Panc1 (cell line): ENCODE measurements around the gene MIER2. TPM values are rescaled to one million over a fixed set of nuclear protein-coding genes. Genes with fewer than 3 reads are reported as not detected.

Source experiments
- ATAC-seq: fragments of 200-7000 bp; cut with Tn5 transposase; 2 replicates; pipeline ENCODE4 v1.9.1; 2020; ENCODE audit warnings: mild to moderate bottlenecking, moderate library complexity
- BruUV-seq: library from RNA; stranded (reverse); fragments of 400-500 nt; replicated peaks from 2 replicates; lab custom pipeline; 2021; lab: Mats Ljungman, UMichigan
- CTCF ChIA-PET: fragments of 300-600 bp; sonication (Branson Sonifier 250); formaldehyde crosslinking; loops from one replicate; lab custom pipeline; 2022; ENCODE audit warnings: antibody characterized with exemption; lab: Charles Lee
- POLR2A ChIA-PET: fragments of 300-600 bp; sonication (Branson Sonifier 250); formaldehyde crosslinking; loops from one replicate; lab custom pipeline; 2022; ENCODE audit warnings: antibody characterized with exemption; lab: Charles Lee
- DNase-seq: peaks from one replicate; pipeline ENCODE4 v3.0.0-alpha.2; 2010; ENCODE audit warnings: low read depth, low spot score
- H3K27ac ChIP-seq: 2 replicates; pipeline ENCODE4 v1.5.1; 2011; ENCODE audit warnings: mild to moderate bottlenecking, low read length, inconsistent platforms
- H3K27me3 ChIP-seq: fragments of 200-500 bp; sonication (Bioruptor generic); 2 replicates; pipeline ENCODE4 v1.6.0; 2014; ENCODE audit warnings: low read length, inconsistent platforms; ENCODE audit not compliant: control insufficient read depth, insufficient read depth
- H3K36me3 ChIP-seq: fragments of 200-500 bp; sonication (Bioruptor generic); 2 replicates; pipeline ENCODE4 v1.5.1; 2014; ENCODE audit warnings: inconsistent platforms, mild to moderate bottlenecking, low read length, moderate library complexity; ENCODE audit not compliant: control insufficient read depth, insufficient read depth
- H3K4me1 ChIP-seq: 2 replicates; pipeline ENCODE4 v1.5.1; 2011; ENCODE audit warnings: inconsistent platforms, mild to moderate bottlenecking, low read length, moderate library complexity; ENCODE audit not compliant: control insufficient read depth, insufficient read depth
- H3K4me3 ChIP-seq, 2 experiments: 2 replicates each; pipeline ENCODE4 v1.5.1; 2011 to 2012; ENCODE audit warnings: low read depth in 2 of 2, low read length in 2 of 2, mild to moderate bottlenecking in 2 of 2, inconsistent platforms in 1 of 2, moderate library complexity in 1 of 2
- H3K9me3 ChIP-seq: fragments of 200-500 bp; sonication (Bioruptor generic); 2 replicates; pipeline ENCODE4 v1.5.1; 2014; ENCODE audit warnings: low read depth, mild to moderate bottlenecking, inconsistent platforms, low read length, moderate library complexity; ENCODE audit not compliant: control insufficient read depth, insufficient read depth
- CTCF ChIP-seq: fragments of 450-650 bp; IDR thresholded peaks from 2 replicates; pipeline ENCODE4 v1.5.1; 2017; ENCODE audit warnings: mild to moderate bottlenecking
- POLR2AphosphoS5 ChIP-seq: IDR thresholded peaks from 2 replicates; pipeline ENCODE4 v1.6.1; 2012; ENCODE audit warnings: mild to moderate bottlenecking, low read depth, low read length, moderate library complexity
- REST ChIP-seq, 2 experiments: IDR thresholded peaks; 2 replicates each; pipeline ENCODE4 v1.6.1; 2011 to 2012; ENCODE audit warnings: low read depth in 2 of 2, control low read depth in 1 of 2, low read length in 1 of 2, mild to moderate bottlenecking in 1 of 2, moderate library complexity in 1 of 2; ENCODE audit not compliant: insufficient read depth in 1 of 2
- SIN3A ChIP-seq: IDR thresholded peaks from 2 replicates; pipeline ENCODE4 v1.6.1; 2012; ENCODE audit warnings: low read depth, mild to moderate bottlenecking, low read length, moderate library complexity, borderline replicate concordance; ENCODE audit not compliant: insufficient read depth
- TCF7L2 ChIP-seq: IDR thresholded peaks from 2 replicates; pipeline ENCODE4 v1.6.1; 2011; ENCODE audit warnings: mild to moderate bottlenecking, low read depth, low read length, inconsistent platforms
- in situ Hi-C: cut with HindIII; loops from 2 replicates; pipeline ENCODE4 v1.10.0; 2016; ENCODE audit warnings: low sequenced_read_pairs, low pct_unique_long_range_greater_than_20kb
- intact Hi-C: fragments of 100-400 bp; cut with micrococcal nuclease; formaldehyde crosslinking; loops from one replicate; pipeline ENCODE4 v1.10.0; 2022; ENCODE audit not compliant: unreplicated experiment
- total RNA-seq: library from RNA; stranded (reverse); gene quantifications from one replicate; pipeline ENCODE4 v1.2.1, GENCODE V29; 2021; ENCODE audit not compliant: unreplicated experiment

MIER2 gene
- total RNA-seq, 1 experiment from 2014 or later: 32.1 TPM

GRCh38 chr19:339262-339887, 5.2 kb downstream of the MIER2 start:
- POLR2A ChIA-PET: no interaction called here
- in situ Hi-C loops (no loop called here), intact Hi-C loops (no loop called here)
- ATAC-seq (no peak), DNase-seq (no peak)
- no peaks in the 10 kb centered on the region for H3K27me3 ChIP-seq
- CTCF ChIA-PET: no interaction called here
- H3K36me3 ChIP-seq: peaks cover 3% of the 10 kb centered on the region; the same call in 1 of the 2 replicates
- TF ChIP-seq TCF7L2 (no peak), SIN3A (no peak), POLR2AphosphoS5 (no peak), CTCF (no peak), REST (IDR thresholded peaks at IDR 0.05; ENCODE audit: insufficient read depth in 1 of 2, low read depth in 2 of 2, low read length in 1 of 2) (no peak)
- no peak overlapping the region for H3K27ac ChIP-seq
- BruUV-seq: no TSS peak
- H3K4me3 ChIP-seq: no peak overlapping the region
- H3K9me3 ChIP-seq: no peaks in the 10 kb centered on the region
- peaks cover 11% of the 10 kb centered on the region for H3K4me1 ChIP-seq

- Histone ChIP-seq H3K9me3 (no peaks in the 10 kb centered on the region), H3K27ac (no peak overlapping the region), H3K36me3 (no peaks in the 10 kb centered on the region), H3K4me1 (peaks cover 11% of the 10 kb centered on the region), H3K27me3 (no peaks in the 10 kb centered on the region), H3K4me3 (no peak overlapping the region)
- CTCF ChIA-PET: no interaction called here
- intact Hi-C loops (no loop called here), in situ Hi-C loops (no loop called here)
- TF ChIP-seq REST (IDR thresholded peaks at IDR 0.05; ENCODE audit: insufficient read depth in 1 of 2, low read depth in 2 of 2, low read length in 1 of 2) (no peak), TCF7L2 (no peak), CTCF (no peak), SIN3A (no peak), POLR2AphosphoS5 (no peak)
- POLR2A ChIA-PET: no interaction called here
- BruUV-seq: no TSS peak
- ATAC-seq: no peak
- no peak for DNase-seq
Measured at GRCh38 chr19:338421-338820, 6.2 kb downstream of the MIER2 start.
